Neutrophil (primary cell): ENCODE measurements around the gene OCA2.
A peak's percentile ranks its signal among the peaks of the same experiment; 100 is the strongest.
"Not testable (repeated sequence)": the region's sequence is repeated elsewhere in the genome, so short reads cannot be mapped to it uniquely, and the experiment has no call there.

ENCODE experiments used
- H3K27ac ChIP-seq: fragments of 200-600 bp; sonication (generic); 2 replicates; pipeline ENCODE4 v1.5.1; 2016; ENCODE audit warnings: mild to moderate bottlenecking, moderate library complexity
- H3K27me3 ChIP-seq: fragments of 200-600 bp; sonication (generic); 2 replicates; pipeline ENCODE4 v1.6.0; 2016; ENCODE audit warnings: mild to moderate bottlenecking
- H3K36me3 ChIP-seq: fragments of 200-600 bp; sonication (generic); 2 replicates; pipeline ENCODE4 v1.5.1; 2017
- H3K4me1 ChIP-seq, 2 experiments: fragments of 200-600 bp in 1 of 2; sonication (generic) in 1 of 2; 1 replicate in 1 of 2; 2 replicates in 1 of 2; pipeline versions ENCODE4 v1.5.1 to v1.6.1; 2013 to 2016; ENCODE audit warnings: low read depth in 1 of 2, low read length in 1 of 2, mild to moderate bottlenecking in 1 of 2, moderate library complexity in 1 of 2; ENCODE audit not compliant: control insufficient read depth in 1 of 2, insufficient read depth in 1 of 2
- H3K4me3 ChIP-seq, 2 experiments: fragments of 200-600 bp in 1 of 2; sonication (generic) in 1 of 2; 1 replicate in 1 of 2; 2 replicates in 1 of 2; pipeline ENCODE4 v1.5.1; 2013 to 2016; ENCODE audit warnings: low read depth in 1 of 2, low read length in 1 of 2, mild to moderate bottlenecking in 1 of 2, moderate library complexity in 1 of 2
- H3K9me3 ChIP-seq: fragments of 200-600 bp; sonication (generic); 2 replicates; pipeline ENCODE4 v1.5.1; 2016
- CTCF ChIP-seq: fragments of 200-600 bp; sonication (generic); IDR thresholded peaks from 2 replicates; pipeline ENCODE4 v1.5.1; 2016; ENCODE audit warnings: antibody characterized with exemption

The OCA2 gene

GRCh38 chr15:28098766-28099554, at the start of gene OCA2:
OCA2 (minus strand) TSS chr15:28099315; CDS start chr15:28081874, 17,441 bp downstream.
- no peak for TF ChIP-seq CTCF
- Histone ChIP-seq H3K27ac (no peak within 1 kb of the TSS), H3K4me3 (peak within 1 kb of the TSS in 1 of 2 experiments; percentile 47), H3K4me1 (peaks cover 32 to 42% of the 10 kb centered on the region in 2 experiments), H3K9me3 (no peaks in the 10 kb centered on the region), H3K27me3 (peaks cover 100% of the 10 kb centered on the region), H3K36me3 (no peaks in the 10 kb centered on the region)

- Histone ChIP-seq H3K27me3 (no peaks in the 10 kb centered on the region), H3K4me1 (no peaks in the 10 kb centered on the region), H3K9me3 (no peaks in the 10 kb centered on the region), H3K36me3 (peaks cover 24% of the 10 kb centered on the region), H3K4me3 (no peak overlapping the region), H3K27ac (no peak overlapping the region)
- TF ChIP-seq CTCF: no peak
Measured at GRCh38 chr15:28147801-28148200, 48.7 kb upstream of the OCA2 start.

GRCh38 chr15:28145419-28145818, 46.3 kb upstream of the OCA2 start:
- H3K27me3 ChIP-seq, H3K27ac ChIP-seq, H3K4me3 ChIP-seq, H3K4me1 ChIP-seq, H3K9me3 ChIP-seq: not testable (repeated sequence)
- H3K36me3 ChIP-seq: peaks cover 29% of the 10 kb centered on the region

- no peak overlapping the region for H3K4me3 ChIP-seq
- no peak for TF ChIP-seq CTCF
- peaks cover 20% of the 10 kb centered on the region for H3K36me3 ChIP-seq
- no peak overlapping the region for H3K27ac ChIP-seq
- no peaks in the 10 kb centered on the region for H3K27me3 ChIP-seq
- peaks cover 30 to 34% of the 10 kb centered on the region in 2 experiments for H3K4me1 ChIP-seq
- H3K9me3 ChIP-seq: no peaks in the 10 kb centered on the region
Measured at GRCh38 chr15:28140062-28140461, 40.9 kb upstream of the OCA2 start.

- H3K4me1 ChIP-seq: peaks cover 55% of the 10 kb centered on the region in 2 experiments
- H3K9me3 ChIP-seq, H3K4me3 ChIP-seq, H3K36me3 ChIP-seq, H3K27me3 ChIP-seq: not testable (repeated sequence)
- H3K27ac ChIP-seq: peak overlapping the region; percentile 78
Measured at GRCh38 chr15:28137408-28138039, 38.4 kb upstream of the OCA2 start.

- H3K27me3 ChIP-seq, H3K9me3 ChIP-seq, H3K36me3 ChIP-seq, H3K4me3 ChIP-seq: not testable (repeated sequence)
- Histone ChIP-seq H3K4me1 (peaks cover 55 to 57% of the 10 kb centered on the region in 2 experiments), H3K27ac (peak overlapping the region; percentile 78)
Measured at GRCh38 chr15:28136236-28136904, 37.3 kb upstream of the OCA2 start.

- H3K4me3 ChIP-seq: no peak overlapping the region
- H3K4me1 ChIP-seq: peaks cover 53 to 64% of the 10 kb centered on the region in 2 experiments
- H3K27me3 ChIP-seq: no peaks in the 10 kb centered on the region
- no peak overlapping the region for H3K27ac ChIP-seq
- peaks cover 13% of the 10 kb centered on the region for H3K36me3 ChIP-seq
- H3K9me3 ChIP-seq: no peaks in the 10 kb centered on the region
- TF ChIP-seq CTCF: no peak
Measured at GRCh38 chr15:28133281-28133680, 34.2 kb upstream of the OCA2 start.
